HG03442 (cell line): ENCODE data around the gene SLX4IP.

Source experiments
- ATAC-seq: cut with Tn5 transposase; IDR thresholded peaks from one replicate; pipeline ENCODE4 v1.9.1; 2021; ENCODE audit warnings: mild to moderate bottlenecking, moderate library complexity; ENCODE audit not compliant: unreplicated experiment

SLX4IP gene

DNA sequence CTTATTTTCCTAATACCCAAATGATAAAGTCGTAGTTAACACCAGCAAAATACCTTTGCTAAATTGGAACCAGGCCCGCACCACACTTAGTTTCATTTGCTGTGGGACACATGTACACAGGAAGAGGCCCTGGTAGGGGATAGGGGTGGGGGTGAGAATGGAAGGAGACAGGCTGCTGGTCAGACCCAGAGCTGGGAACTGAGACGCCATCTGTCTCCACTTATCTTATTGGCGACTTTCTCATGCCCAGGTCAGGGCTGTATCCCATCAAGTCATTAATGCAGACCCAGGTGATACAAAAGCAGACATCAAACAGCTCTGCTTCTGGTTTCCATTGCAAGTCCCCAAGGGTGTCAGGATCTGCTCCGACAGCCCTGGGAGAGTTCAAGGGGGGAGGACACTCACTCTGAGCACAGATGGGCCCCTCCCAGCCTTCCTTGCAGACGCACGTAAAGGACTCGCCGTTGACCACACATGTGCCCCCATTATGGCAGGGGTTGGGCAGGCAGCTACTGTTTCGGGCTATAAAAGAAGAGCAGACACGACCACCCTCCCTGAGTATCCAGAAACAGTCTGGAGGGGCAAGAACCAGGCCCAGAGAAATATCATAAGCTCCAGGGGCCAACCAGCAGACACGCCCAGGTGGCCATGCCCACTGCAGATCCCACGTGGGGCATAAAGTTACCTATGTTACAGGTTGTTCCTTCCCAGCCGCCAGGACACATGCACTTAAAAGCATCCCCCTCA is 209.5 kb downstream of the SLX4IP start:
- peak; percentile 59 for ATAC-seq

DNA sequence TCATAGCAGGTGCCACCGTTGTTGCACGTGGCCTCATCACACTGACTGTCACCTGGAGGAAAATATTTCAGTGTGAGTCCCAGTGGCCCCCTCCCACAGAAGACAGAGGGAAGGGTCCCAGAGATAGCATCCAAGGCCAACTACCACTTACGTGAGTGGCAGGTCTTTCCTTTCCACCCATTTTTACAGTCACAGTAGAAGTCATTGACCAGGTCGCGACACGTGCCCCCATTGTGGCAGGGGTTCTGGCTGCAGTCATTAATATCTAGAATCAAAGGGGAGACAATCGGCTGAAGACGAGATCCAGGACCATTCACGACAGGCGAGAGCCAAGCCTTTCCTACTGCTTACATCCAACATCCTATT is 210.1 kb downstream of the SLX4IP start:
- ATAC-seq = no peak

DNA sequence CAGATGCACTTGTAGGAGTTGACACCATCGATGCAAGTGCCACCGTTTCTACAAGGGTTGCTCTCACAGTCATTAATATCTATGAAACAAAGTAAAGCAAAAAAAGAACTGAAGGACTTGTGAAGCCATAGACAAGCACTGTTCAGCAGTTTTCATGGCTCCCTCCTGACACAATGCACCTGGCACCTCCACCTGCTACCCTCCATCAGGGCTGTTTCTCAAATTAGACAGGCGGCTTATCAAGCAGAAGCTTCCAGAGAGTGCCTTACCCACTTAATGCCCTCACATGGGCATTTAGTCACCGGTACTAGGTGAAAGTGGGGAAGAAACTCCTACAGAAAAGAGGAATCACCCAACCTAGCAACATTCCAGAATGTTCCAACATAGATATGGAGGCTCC is 210.9 kb downstream of the SLX4IP start:
- ATAC-seq = no peak

DNA sequence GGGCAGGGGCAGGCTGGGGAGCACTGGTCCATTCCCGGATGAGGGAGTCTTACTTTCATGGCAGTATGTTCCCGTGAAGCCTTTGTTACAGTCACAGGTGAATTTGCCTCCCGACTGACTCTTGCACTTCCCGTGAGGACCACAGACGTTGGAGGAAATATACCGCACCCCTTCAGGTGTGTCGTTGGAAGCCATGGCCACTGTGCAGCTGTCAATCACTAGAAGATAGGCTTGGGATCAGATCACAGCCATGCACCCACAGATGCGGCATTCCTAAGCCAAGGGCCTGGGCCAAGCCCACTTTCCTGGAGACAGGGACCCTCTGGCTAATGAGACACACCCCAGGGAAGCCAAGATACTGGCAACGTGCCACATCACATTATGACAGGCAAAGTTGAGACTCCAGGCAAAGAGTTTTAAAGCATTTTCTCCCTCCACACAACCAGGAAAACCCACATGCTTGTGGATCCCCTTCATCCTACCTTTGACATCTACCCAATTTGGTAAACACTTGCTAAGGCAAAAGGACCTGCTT is 211.8 kb downstream of the SLX4IP start:
- no peak for ATAC-seq

DNA sequence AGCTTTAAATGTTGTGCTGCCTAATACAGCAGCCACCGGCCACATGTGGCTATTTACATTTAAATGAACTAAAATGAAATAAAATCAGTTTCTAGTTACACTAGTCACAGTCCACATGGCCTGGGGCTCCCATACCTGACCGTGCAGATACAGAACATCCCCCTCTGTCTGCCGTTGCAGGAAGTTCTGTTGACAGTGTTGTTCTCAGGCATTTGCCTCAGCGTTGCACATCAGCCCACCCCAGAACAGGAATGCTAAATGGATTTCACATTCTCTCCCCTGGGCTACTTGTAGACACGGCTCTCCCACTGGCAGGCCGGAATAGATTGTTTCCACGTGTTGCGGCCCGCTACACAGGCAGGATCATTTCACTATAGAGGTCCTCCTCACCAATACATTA is 212.4 kb downstream of the SLX4IP start:
- ATAC-seq = no peak

DNA sequence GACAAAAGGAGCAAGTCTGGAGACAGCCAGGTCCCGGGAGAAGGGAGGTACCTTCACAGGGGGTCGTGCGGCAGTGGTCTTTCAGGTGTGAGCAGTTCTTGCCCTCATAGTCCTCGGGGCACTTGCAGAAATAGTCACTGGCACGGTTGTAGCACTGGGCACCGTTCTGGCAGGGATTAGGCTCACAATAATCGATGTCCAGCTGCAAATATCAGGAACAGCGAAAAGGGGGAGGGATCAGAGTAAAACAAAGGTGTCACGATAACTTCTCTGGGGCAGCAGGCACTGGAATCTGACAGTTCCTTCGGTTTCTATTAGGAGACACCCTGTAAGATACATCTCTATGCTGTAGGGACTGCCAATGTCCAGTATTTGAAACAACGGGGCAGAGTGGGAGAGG is 212.8 kb downstream of the SLX4IP start:
- ATAC-seq = no peak

DNA sequence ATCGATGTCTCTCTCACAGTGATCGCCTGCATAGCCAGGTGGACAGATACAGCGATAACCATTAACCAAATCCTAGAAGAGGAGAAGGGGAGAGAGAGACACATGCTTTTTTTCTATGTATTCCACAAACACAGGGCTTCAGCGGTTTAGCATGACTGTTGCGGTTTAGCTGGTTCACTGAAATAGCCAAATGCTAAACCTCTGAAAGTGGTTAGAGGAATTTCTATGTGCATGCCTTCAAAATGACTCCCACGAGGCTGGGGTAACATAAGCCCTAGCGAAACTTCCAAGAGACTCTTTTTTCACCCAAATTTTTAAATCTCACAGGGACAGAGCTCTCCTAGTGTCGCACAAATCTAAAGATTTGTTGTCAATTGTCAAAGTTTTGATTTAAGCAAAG is 213.5 kb downstream of the SLX4IP start:
- no peak for ATAC-seq

DNA sequence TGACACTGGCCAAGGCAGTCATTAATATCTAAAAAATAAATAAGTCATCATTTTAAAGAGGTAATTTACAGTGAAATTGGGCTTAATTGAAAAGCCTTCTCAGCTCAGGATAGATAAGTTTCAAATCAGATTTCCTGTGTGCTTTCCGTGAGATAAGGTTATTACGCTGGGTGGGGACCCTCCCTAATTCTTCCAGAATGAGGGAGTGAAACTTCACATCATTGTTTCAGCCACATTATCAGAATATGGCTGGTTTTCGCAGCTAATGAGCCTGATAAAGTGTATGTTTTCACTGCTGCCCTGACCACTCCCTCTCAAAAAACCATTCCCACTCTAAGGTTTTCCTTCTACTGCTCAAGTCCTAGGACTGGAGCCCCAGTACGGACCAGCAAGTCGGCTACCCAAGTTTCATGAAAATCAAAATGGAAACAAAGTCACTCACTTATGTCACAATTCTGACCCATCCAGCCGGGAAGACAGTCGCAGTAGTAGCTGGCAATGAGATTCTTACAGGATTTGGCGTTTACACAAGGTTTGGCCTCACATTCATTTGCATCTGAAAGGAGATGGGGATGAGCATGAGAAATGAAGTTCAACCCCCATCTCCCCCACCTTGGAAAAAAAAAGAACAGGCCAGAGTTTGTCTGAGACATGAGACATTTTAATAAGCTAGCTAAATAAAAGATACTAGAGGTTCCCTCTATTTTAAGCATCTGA is 214.1 kb downstream of the SLX4IP start:
- no peak for ATAC-seq

DNA sequence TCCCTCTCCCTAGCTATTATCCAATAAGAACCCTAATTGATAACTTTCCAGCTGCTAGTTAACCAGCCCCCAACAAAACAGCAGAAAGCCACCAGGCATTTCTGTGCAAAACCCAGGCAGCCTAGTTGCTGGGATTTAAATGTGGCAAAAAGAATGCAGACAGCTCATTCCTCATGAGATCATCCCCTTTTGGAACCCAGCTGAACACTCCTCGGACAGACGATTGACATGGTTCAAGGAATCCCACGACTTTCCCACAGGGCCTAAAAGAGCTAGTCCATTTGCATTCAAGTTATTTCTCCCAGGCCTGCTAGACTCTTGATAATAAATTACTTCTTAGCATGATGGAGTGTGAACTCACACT is 214.7 kb downstream of the SLX4IP start:
- no peak for ATAC-seq

DNA sequence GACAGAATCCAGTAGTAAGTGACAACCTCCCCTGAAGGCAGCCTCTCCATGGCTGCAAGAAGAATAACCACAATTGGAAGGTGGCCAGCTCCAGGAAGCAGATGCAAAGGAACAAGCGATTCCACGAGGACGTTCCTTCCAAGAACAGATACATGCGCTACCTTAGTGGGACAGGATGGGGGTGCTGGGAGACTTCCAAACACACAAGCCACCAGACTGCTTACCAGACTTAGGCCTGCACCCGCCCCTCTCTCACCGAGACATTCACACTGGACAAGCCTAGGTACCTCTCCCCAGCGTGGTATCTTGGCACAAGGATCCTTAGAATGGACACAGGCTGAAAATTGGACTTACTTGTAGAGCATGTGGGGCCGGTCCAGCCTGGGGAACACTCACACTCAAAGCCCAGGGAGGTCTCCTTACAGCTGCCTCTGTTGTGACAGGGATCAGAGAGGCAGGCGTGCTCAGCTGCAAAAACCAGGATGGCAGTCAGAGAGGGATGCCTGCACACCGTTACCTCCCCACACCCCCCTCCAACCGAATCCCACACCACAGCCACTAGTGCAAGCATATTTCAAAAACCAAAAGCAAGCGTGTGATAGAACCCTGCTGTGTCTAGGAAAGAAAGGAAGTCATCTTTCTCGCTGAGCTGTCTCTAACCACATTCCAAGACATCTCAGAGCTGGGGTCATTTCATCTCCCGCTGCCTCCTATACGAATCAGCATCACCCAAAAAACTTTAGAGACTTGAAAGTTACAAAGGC is 216.3 kb downstream of the SLX4IP start:
- ATAC-seq = no peak

DNA sequence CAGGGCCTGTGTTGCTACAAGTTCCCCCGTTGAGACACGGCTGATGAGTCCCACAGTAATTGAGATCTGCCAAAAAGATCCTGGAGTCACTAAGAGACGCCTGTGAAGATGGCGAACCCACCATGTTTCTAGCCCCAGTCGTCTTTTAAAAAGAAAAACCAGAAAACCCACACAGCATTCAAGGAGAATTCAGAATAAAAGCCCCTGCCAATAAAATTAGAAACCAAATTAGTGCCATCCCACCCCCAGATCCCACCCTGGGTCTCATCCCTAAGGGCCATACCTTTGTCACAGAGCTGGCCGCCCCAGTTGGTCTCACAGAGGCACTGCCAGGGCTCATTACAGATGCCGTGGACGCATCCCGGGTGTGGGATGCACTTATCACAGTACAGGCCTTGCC is 217.1 kb downstream of the SLX4IP start:
- no peak for ATAC-seq

DNA sequence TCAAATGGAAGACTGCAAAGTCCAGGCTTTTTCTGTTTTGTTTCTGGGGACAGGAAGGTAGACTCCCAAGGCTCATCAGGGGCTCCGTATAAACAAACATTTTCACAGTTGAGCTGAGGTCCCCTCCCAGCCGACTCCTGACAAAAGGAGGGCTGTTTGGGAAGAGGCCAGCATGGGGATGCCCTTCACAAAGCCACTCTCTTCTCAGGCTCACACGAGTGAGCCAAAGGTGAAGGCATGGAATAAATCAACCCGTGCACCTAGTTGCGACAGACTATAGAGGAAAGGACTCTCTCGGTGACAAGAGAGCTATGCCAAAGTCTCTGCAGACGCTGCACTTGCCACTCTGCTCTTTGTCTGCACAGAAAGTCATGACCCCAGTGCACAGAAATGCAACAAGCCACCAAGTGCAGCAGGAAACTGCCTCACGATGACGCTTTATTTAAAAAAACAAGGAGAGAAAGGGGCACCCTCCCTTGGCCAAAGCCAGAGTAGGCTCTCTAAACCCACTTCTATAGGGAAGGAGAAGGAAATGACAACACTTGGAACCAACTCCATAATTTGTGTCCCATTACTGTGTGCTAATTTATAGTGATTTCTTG is 217.7 kb downstream of the SLX4IP start:
- ATAC-seq = no peak

DNA sequence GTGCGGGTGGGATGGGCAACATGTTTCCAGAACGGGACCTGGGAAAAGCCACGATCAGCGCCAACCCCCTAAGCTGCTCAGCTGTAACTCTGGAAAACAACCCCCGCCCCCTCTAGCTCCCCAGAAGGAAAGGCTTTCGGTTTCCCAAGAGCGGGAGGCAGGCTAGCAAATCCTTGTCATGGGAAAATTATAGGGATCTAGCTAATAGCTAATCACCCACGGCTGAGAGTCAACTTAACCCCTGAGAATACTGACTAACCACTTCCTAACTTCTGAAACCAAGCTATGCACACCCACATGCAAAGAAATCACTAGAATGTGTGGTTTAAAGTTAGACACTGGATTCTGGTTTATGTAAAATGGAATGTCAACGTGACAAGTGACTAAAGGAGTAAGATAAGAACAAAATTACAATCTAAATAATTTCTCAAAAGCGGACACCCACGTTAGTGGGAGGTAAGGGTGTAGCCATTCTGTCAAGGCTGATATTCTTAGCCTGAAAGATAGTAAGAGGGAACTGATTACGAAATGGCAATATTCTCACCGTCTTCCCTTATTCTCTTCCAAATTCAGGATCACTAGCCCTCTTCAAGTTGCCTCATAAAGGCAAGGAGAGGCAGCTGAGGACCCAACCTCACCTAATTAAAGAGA is 218.6 kb downstream of the SLX4IP start:
- no peak for ATAC-seq

DNA sequence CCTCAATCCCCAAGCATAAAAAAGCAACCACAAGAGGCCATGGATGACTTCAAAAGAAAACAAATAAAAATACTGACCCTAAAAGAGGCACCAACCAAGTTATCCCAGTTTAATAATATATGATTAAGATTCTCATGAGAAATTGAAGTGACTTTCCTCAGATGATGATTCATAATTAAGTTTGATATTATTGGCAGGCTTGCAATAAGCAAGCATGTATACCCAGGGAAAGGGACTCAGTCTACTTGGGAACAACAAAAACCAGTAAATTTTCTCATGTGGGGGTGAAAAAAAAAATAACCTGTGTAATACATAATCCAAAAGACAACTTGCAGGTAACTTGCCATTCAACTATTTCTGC is 219.1 kb downstream of the SLX4IP start:
- no peak for ATAC-seq

DNA sequence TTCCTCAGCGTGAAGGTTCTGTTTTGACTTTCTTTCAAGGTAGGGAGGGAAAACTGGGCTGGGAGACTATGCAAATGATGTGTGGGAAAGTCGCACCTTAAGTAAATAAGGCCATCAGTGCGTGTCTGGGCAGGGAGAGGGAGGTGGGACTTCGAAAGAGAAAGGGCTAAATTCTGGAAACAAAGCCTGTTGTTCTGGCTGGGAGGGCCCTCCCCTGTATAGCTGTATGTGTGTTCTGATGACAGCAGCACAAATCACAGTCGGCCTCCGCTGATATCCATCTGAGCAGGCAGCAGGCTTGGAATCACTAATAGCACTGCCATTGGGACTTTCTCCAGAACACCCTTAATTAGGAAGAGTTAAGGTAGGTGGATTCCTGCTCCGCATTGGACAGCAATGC is 219.5 kb downstream of the SLX4IP start:
- peak; percentile 81 for ATAC-seq

DNA sequence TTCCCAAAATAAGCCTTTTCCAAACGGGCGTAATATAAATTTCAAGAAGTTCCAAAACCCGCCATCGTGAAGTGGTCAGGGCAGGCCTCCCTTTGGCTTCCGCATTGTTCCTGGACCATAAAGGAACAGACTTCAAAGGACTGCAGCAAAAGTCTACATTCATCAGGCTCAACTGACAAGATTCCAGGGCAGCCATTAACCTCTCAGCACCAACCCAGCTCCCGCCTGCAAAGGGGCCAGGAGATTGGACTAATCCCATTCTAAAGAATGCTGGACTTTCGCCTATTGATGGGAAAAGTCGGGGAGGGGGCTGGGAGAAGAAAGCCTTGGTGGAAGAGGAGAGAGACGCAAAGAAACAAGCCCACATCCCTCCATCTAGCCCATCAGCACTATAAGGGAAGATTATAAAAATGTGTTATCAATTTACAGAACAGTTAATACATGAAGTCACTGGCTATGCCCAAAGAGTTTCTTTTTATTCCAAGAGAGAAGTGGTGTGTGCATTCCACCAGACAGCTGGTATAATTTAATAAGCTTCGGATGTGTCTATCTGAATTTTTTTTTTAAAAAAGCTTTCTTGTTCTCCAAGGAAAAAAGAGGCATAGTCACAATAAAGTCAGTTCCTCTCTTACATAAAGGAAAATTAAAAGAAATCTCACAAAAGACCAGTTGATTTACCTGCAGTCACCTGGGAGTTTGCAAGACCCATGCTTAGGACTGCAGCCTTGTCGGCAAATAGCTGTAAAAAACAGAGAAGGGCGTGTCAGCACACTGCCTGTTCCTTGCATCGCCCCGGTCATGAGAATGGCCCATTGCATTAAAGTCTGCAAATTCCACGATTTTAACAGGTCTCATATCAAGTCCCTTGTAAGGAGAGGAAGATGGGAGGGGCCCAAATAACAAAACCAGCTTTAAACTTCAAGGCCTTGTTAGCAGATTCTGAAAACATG is 220.9 kb downstream of the SLX4IP start:
- ATAC-seq = no peak

DNA sequence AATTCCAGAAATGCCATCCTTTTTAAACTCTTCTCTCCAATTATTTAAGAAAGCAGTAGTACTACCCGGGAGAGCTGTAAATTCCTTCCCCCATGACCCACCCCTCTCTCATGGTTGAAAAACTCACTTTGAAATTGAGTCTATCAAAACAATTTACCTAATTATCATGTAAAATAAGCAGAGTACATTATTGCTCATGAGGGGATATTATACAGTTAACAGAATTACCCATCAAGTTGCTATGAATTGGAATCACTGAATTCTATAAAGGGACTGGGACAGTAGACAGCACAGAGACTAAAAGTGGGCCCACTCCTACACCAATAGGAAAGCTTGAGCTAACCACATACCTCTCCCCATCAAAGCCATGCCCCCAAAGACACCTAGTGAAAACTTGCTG is 222.3 kb downstream of the SLX4IP start:
- no peak for ATAC-seq

DNA sequence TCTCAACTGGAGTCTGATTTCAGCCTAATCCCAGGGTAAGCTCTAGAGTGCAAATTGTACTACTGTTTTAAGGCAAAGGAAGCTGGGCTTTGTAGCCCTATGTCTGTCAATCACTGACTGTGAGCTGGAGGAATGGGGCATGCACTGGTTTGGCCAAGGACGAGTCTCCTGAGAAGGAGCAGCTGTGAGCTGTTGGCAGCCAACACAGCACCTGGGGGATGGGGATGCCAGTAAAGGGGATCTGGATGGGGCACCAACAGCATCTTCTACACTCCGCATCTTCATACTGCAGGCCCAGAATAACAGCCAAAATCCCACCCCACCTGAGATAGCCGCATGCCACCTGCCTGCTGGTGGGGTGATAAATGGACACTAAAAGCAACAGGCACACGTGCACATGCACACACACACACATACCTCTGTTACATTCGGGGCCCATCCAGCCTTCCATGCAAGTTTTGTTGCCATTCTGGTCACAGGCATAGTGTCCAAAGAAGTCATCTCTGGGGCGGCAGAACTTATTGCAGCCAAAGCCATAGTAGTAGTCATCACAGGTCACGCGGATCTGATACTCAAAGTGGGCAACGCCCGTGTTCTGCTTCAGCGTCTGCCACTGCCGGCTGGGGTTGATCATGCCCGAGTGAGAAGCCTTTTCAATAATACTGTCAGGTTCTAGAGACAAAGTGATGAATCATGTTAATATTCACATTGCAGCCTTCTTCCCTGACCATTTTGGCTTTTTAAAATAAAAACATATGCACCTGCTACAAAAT is 223.1 kb downstream of the SLX4IP start:
- ATAC-seq = no peak
